ENCODE data around the gene RRP9. TPM values are rescaled to one million over a fixed set of nuclear protein-coding genes. Genes with fewer than 3 reads are reported as not detected.

The RRP9 gene
- total RNA-seq, 2 donors from 2014 or later: 9.5 to 10.9 TPM

DNA sequence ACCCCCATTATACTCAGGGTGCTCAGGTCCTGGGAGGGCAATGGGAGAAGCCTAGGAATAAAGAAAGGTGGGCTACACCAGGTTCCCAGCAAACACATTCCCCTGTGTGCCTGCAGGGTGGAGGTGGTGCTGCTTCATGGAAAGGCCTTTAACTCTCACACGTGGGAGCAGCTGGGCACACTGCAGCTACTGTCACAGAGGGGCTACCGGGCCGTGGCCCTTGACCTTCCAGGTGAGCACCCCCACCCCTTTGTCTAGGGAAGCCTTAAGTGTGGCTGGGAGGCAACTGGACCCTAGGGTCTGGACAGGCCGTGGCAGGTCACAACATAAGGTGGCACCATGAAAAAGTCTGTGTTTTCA is 36.4 kb upstream of the RRP9 start:
- no peak for DNase-seq
- ATAC-seq: no peak
- no peaks in the 10 kb centered on the region for H3K27me3 Mint-ChIP-seq
- H3K4me3 Mint-ChIP-seq: no peak overlapping the region
- peaks cover 36% of the 10 kb centered on the region for H3K4me1 Mint-ChIP-seq
- H3K9me3 ChIP-seq (ENCODE audit: control insufficient read depth, low read length, poor library complexity, severe bottlenecking): no peaks in the 10 kb centered on the region
- H3K27ac Mint-ChIP-seq: no peak overlapping the region
- H3K36me3 Mint-ChIP-seq (ENCODE audit: low read depth): peaks cover 3% of the 10 kb centered on the region

- no peaks in the 10 kb centered on the region for H3K27me3 Mint-ChIP-seq
- H3K36me3 Mint-ChIP-seq (ENCODE audit: low read depth): peaks cover 3% of the 10 kb centered on the region
- DNase-seq (no peak), ATAC-seq (peak; percentile 48)
- H3K4me3 Mint-ChIP-seq: peak overlapping the region; percentile 41
- H3K27ac Mint-ChIP-seq: peak overlapping the region; percentile 66
- peaks cover 32% of the 10 kb centered on the region for H3K4me1 Mint-ChIP-seq
- no peaks in the 10 kb centered on the region for H3K9me3 ChIP-seq (ENCODE audit: control insufficient read depth, low read length, poor library complexity, severe bottlenecking)
Observed at GRCh38 chr3:51977446-51978142, 35.9 kb upstream of the RRP9 start.

DNA sequence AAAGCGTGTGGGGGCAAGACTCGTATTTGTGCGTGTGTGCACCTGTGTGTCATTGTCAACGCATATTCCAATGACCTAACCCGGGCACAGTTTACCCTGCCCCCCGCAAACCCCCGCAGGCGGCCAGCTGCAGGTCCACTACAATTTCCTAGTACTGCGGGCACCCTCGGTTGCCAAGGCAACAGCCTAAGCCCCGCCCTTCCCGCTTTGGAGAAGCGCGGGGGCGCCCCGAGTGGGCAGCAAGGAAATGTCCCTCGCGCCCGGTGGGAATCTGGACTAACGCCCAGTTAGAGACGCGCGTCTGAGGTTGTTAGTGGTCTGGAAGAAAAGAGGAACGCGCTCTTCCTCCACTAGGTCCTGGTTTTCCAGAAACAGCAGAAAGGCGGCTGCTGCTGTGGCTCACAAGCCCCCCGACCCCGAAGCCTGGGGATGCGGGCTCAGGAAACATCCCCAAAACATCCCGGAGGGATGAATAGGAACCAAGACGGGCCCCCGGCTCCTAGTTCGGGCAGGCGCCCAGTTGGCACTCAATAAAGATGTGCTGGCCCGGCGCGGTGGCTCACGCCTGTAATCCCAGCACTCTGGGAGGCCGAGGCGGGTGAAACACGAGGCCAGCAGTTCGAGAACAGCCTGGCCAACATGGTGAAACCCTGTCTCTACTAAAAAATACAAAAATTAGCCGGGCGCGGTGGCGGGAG is 34.3 kb upstream of the RRP9 start:
- Mint-ChIP-seq H3K4me1 (peaks cover 30% of the 10 kb centered on the region), H3K27me3 (no peaks in the 10 kb centered on the region), H3K4me3 (peak overlapping the region; percentile 100), H3K36me3 (ENCODE audit: low read depth) (peaks cover 3% of the 10 kb centered on the region), H3K27ac (peak overlapping the region; percentile 96)
- H3K9me3 ChIP-seq (ENCODE audit: control insufficient read depth, low read length, poor library complexity, severe bottlenecking): no peaks in the 10 kb centered on the region
- ATAC-seq (no peak), DNase-seq (no peak)

GRCh38 chr3:51974963-51975851 is 33.5 kb upstream of the RRP9 start, which contains the start of gene ABHD14A:
TSS of gene ABHD14A (plus strand) at chr3:51975064. CDS start at chr3:51975136, 72 bp downstream.
- DNase-seq (peak; percentile 60 to 79 (median 77)), ATAC-seq (peak; percentile 76)
- Mint-ChIP-seq H3K27ac (peak within 1 kb of the TSS; percentile 96), H3K27me3 (no peaks in the 10 kb centered on the region), H3K36me3 (ENCODE audit: low read depth) (peaks cover 3% of the 10 kb centered on the region), H3K4me1 (peaks cover 30% of the 10 kb centered on the region), H3K4me3 (peak within 1 kb of the TSS; percentile 100)
- H3K9me3 ChIP-seq (ENCODE audit: control insufficient read depth, low read length, poor library complexity, severe bottlenecking): no peaks in the 10 kb centered on the region

DNA sequence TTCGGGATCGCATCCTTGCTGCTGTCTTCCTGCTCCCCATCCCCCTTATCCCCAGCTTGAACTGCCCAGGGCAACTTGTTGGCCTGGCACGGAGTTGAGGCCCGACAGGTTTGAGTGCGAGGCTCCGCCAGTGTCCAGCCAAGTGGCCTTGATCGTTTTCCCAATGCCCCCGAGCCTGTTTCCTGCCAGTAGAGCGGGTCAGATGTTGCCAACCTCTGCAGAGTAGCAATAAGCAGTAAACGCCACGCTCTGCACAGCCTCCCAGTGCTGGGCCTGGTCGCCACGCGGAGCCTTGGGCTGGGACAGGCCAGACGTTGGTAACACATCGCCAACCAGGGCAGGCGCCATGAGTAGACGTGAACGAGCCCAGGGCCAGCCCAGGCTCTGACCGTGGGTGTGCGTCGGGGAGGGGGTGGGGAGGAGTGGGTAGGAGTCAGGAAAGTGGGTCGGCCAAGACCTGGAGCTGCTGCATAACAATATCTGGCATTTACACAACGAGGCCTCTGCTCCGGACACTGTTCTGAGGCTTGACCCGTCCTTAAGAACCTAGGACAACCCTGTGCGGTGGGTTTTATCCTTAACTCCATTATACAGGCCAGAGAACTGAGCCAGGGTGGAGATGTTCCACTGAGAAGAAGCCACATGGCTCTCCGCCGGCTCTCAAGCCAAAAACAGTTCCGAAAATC is 32.7 kb upstream of the RRP9 start:
- ATAC-seq: peak; percentile 11
- peak overlapping the region; percentile 96 for H3K27ac Mint-ChIP-seq
- H3K4me1 Mint-ChIP-seq: peaks cover 30% of the 10 kb centered on the region
- peak overlapping the region; percentile 100 for H3K4me3 Mint-ChIP-seq
- no peaks in the 10 kb centered on the region for H3K9me3 ChIP-seq (ENCODE audit: control insufficient read depth, low read length, poor library complexity, severe bottlenecking)
- no peaks in the 10 kb centered on the region for H3K27me3 Mint-ChIP-seq
- H3K36me3 Mint-ChIP-seq (ENCODE audit: low read depth): peaks cover 3% of the 10 kb centered on the region
- DNase-seq: no peak

GRCh38 chr3:51971350-51971749 is 29.6 kb upstream of the RRP9 start:
- H3K4me1 Mint-ChIP-seq: peaks cover 34% of the 10 kb centered on the region
- H3K9me3 ChIP-seq (ENCODE audit: control insufficient read depth, low read length, poor library complexity, severe bottlenecking): no peaks in the 10 kb centered on the region
- H3K4me3 Mint-ChIP-seq: no peak overlapping the region
- no peak overlapping the region for H3K27ac Mint-ChIP-seq
- DNase-seq (no peak), ATAC-seq (no peak)
- H3K36me3 Mint-ChIP-seq (ENCODE audit: low read depth): peaks cover 6% of the 10 kb centered on the region
- no peaks in the 10 kb centered on the region for H3K27me3 Mint-ChIP-seq

DNA sequence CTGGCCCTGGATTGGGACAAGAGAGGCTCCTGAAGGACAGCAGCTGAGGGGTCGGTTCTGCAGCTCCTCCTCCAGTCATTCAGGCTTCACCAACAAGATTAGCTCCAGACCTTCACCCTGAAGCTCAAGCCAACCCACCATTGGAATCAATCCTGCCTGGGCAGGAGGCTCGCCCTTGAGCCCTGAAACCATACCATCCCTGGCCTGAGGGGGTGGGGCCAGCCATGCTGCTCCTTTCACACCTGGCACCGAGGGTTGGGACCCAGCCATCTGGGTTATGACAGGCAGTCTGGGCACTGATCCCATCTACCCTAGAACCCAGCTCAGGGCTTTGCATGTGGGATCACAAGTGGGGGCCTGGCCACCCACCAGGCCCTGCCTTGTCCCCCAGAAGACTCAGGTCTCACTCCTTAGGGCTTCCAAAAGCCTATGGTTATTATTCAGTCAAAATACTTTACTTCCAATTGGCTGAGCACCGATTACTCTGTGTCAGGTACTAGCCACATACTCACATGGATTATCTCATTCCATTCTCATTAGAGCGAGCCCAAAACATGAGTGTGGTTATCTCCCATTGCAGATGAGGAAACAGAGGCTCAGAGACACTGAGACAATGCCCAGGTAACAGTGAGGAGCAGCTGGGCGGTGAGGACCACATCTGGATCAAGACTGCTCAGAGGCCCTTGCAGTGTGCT is 29.0 kb upstream of the RRP9 start:
- peak overlapping the region; percentile 9 for H3K27ac Mint-ChIP-seq
- ATAC-seq: no peak
- H3K9me3 ChIP-seq (ENCODE audit: control insufficient read depth, low read length, poor library complexity, severe bottlenecking): no peaks in the 10 kb centered on the region
- H3K27me3 Mint-ChIP-seq: no peaks in the 10 kb centered on the region
- H3K36me3 Mint-ChIP-seq (ENCODE audit: low read depth): peaks cover 6% of the 10 kb centered on the region
- H3K4me1 Mint-ChIP-seq: peaks cover 36% of the 10 kb centered on the region
- no peak for DNase-seq
- no peak overlapping the region for H3K4me3 Mint-ChIP-seq

- DNase-seq: no peak
- Mint-ChIP-seq H3K4me3 (no peak overlapping the region), H3K27ac (peak overlapping the region; percentile 24), H3K4me1 (peaks cover 39% of the 10 kb centered on the region), H3K27me3 (no peaks in the 10 kb centered on the region), H3K36me3 (ENCODE audit: low read depth) (peaks cover 5% of the 10 kb centered on the region)
- no peaks in the 10 kb centered on the region for H3K9me3 ChIP-seq (ENCODE audit: control insufficient read depth, low read length, poor library complexity, severe bottlenecking)
- ATAC-seq: no peak
Observed at GRCh38 chr3:51969841-51970240, 28.1 kb upstream of the RRP9 start.

DNA sequence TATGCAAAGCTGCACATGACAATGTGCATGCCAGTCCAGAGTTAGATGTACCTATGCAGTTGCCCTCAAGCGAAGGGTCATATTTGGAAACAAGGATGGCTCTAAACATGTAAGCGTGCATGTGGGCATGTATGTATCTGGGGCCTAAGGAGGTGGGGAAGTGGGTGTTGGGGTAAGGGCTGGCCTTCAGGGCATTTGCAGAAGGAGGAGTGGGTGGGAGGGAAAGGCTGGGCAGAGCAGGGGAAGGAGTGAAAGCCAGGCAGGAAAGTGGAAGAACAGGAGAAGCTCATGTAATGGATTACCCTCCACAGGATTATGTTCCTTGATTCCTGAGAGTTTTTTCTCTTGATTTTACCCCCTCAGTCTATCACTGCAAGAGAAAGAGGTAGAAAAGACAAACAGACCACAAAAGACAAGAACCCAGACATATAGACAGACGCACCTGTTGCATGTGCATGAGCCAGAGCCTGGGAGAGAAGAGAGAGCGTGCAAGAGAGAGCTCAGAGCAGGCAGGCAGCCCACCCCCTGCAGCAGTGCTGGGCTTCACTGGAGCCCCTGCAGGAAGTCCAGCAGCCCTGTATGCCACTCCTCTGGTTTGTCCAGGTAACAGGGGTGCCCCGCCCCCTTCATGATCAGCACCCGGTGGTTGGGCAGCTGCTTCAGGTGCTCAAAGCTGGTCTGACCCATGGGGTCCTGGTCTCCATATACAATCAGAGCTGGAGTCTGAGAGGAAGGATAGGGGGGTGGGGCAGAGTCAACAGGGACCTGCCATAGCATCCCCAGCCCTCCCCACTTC is 27.4 kb upstream of the RRP9 start:
- no peaks in the 10 kb centered on the region for H3K9me3 ChIP-seq (ENCODE audit: control insufficient read depth, low read length, poor library complexity, severe bottlenecking)
- Mint-ChIP-seq H3K4me3 (peak overlapping the region; percentile 80), H3K4me1 (peaks cover 33% of the 10 kb centered on the region), H3K36me3 (ENCODE audit: low read depth) (peaks cover 5% of the 10 kb centered on the region), H3K27ac (peak overlapping the region; percentile 56), H3K27me3 (no peaks in the 10 kb centered on the region)
- ATAC-seq (no peak), DNase-seq (no peak)

DNA sequence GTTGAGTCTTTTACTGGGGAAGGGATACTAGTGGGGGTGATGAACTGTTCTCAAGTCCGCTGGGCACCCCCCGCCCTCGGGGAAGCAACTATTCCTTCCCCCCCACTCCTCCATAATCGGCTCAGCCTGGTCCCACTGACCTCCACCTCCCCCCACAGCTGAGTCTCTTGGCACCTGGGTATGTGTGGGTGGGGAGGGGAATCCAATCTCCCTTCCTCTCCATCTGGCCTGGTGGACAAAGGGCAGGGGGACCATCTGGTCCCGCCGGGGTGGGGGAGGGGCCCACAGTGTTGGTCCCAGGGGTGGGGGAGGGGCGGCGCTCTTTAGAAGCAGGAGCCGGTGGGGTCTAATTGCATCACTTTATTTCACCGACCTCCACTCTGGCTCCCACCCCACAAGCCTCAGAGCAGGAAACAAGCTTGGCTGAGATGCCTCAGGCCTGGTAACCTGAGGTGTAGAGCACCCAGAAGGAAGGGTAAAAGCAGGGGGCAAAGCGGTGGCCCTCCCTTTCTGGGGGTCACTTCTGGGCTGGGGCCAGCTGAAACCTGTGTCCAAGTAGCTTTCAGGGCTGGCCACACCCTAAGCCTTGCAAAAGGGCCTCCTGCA is 26.6 kb upstream of the RRP9 start:
- no peaks in the 10 kb centered on the region for H3K27me3 Mint-ChIP-seq
- ATAC-seq: no peak
- peaks cover 27% of the 10 kb centered on the region for H3K4me1 Mint-ChIP-seq

GRCh38 chr3:51967384-51968169 is 25.9 kb upstream of the RRP9 start, which contains the start of gene PCBP4:
TSS of gene PCBP4 (minus strand) at chr3:51967454. CDS start at chr3:51961240, 6,214 bp downstream.
- no peaks in the 10 kb centered on the region for H3K9me3 ChIP-seq (ENCODE audit: control insufficient read depth, low read length, poor library complexity, severe bottlenecking)
- DNase-seq: peak in 2 of 3 donors; percentile 44 to 57
- Mint-ChIP-seq H3K4me3 (peak within 1 kb of the TSS; percentile 94), H3K36me3 (ENCODE audit: low read depth) (peaks cover 5% of the 10 kb centered on the region), H3K4me1 (peaks cover 27% of the 10 kb centered on the region), H3K27me3 (no peaks in the 10 kb centered on the region), H3K27ac (peak within 1 kb of the TSS; percentile 56)
- peak; percentile 78 for ATAC-seq

More for the DNA sequence above, 26.6 kb upstream of the RRP9 start:
- no peak for DNase-seq
- H3K27ac Mint-ChIP-seq: peak overlapping the region; percentile 56
- H3K4me3 Mint-ChIP-seq: peak overlapping the region; percentile 94
- H3K36me3 Mint-ChIP-seq (ENCODE audit: low read depth): peaks cover 5% of the 10 kb centered on the region
- H3K9me3 ChIP-seq (ENCODE audit: control insufficient read depth, low read length, poor library complexity, severe bottlenecking): no peaks in the 10 kb centered on the region

Data from T-helper 17 cell (primary cell).